Activated CD4-positive, alpha-beta memory T cell treated with anti-CD3 and anti-CD28 coated beads for 36 hours (primary cell): ENCODE results near the gene SETD2. TPM values are rescaled to one million over a fixed set of nuclear protein-coding genes. Genes with fewer than 3 reads are reported as not detected.
"Not testable (repeated sequence)": the region's sequence is repeated elsewhere in the genome, so short reads cannot be mapped to it uniquely, and the experiment has no call there.

Experiments used
- CTCF ChIA-PET: fragments of 350-600 bp; sonication (Branson Sonifier 250); formaldehyde crosslinking; loops from one replicate; lab custom pipeline; 2021; ENCODE audit warnings: antibody characterized with exemption, inconsistent platforms; lab: Charles Lee
- POLR2A ChIA-PET: fragments of 350-600 bp; sonication (Branson Sonifier 250); formaldehyde crosslinking; loops from one replicate; lab custom pipeline; 2021; ENCODE audit warnings: antibody characterized with exemption; lab: Charles Lee
- DNase-seq: peaks from one replicate; pipeline ENCODE4 v3.0.0-alpha.2; 2020
- H3K27ac Mint-ChIP-seq: one replicate; pipeline ENCODE4 v1.8.0; 2021; ENCODE audit warnings: mixed read lengths
- H3K27me3 Mint-ChIP-seq: one replicate; pipeline ENCODE4 v1.8.0; 2021; ENCODE audit warnings: mixed read lengths
- H3K36me3 Mint-ChIP-seq: one replicate; pipeline ENCODE4 v1.8.0; 2021; ENCODE audit warnings: mixed read lengths
- H3K4me1 Mint-ChIP-seq: one replicate; pipeline ENCODE4 v1.8.0; 2021; ENCODE audit warnings: low read depth, mixed read lengths
- H3K4me3 Mint-ChIP-seq: one replicate; pipeline ENCODE4 v1.8.0; 2021; ENCODE audit warnings: mild to moderate bottlenecking, mixed read lengths
- H3K9me3 Mint-ChIP-seq: one replicate; pipeline ENCODE4 v1.8.0; 2021; ENCODE audit warnings: mixed read lengths
- intact Hi-C: fragments of 100-400 bp; cut with micrococcal nuclease; formaldehyde crosslinking; loops from one replicate; pipeline ENCODE4 v1.15.1; 2023
- total RNA-seq, 2 experiments: library from RNA; stranded (reverse); gene quantifications; one replicate each; pipeline ENCODE4 v1.2.3, GENCODE V29; 2021

The SETD2 gene
- total RNA-seq, 2 experiments from 2014 or later: 31.2 to 31.8 TPM

- Mint-ChIP-seq H3K27me3 (no peaks in the 10 kb centered on the region), H3K4me1 (peaks cover 48% of the 10 kb centered on the region), H3K27ac (no peak overlapping the region), H3K36me3 (peaks cover 16% of the 10 kb centered on the region), H3K4me3 (no peak overlapping the region), H3K9me3 (no peaks in the 10 kb centered on the region)
- POLR2A ChIA-PET: interaction anchor here (0.9 kb wide), 1 partner anchor 87 kb away, joined by 3 read pairs; no protein-coding TSS in a partner anchor
- CTCF ChIA-PET: interaction anchor here (1.2 kb wide), 1 partner anchor 14 kb away, joined by 3 read pairs; no protein-coding TSS in a partner anchor
- intact Hi-C loops: no loop called here
- DNase-seq: no peak
Measured at GRCh38 chr3:47028146-47028545, 135.8 kb downstream of the SETD2 start.

GRCh38 chr3:47026432-47026831 is 137.5 kb downstream of the SETD2 start:
- H3K27ac Mint-ChIP-seq, POLR2A ChIA-PET, CTCF ChIA-PET, H3K27me3 Mint-ChIP-seq, DNase-seq, H3K4me3 Mint-ChIP-seq, H3K9me3 Mint-ChIP-seq, intact Hi-C loops: not testable (repeated sequence)
- H3K36me3 Mint-ChIP-seq: peaks cover 16% of the 10 kb centered on the region
- peaks cover 46% of the 10 kb centered on the region for H3K4me1 Mint-ChIP-seq

- intact Hi-C loops: no loop called here
- ChIA-PET CTCF (no interaction called here), POLR2A (interaction anchor here (0.6 kb wide), 1 partner anchor 317 kb away, joined by 3 read pairs; no protein-coding TSS in a partner anchor)
- Mint-ChIP-seq H3K36me3 (peaks cover 14% of the 10 kb centered on the region), H3K4me1 (peaks cover 41% of the 10 kb centered on the region), H3K4me3 (no peak overlapping the region), H3K27ac (no peak overlapping the region), H3K9me3 (no peaks in the 10 kb centered on the region), H3K27me3 (no peaks in the 10 kb centered on the region)
- no peak for DNase-seq
Measured at GRCh38 chr3:47024932-47025331, 139.0 kb downstream of the SETD2 start.

GRCh38 chr3:47022641-47023071 is 141.3 kb downstream of the SETD2 start:
- DNase-seq: no peak
- peaks cover 56% of the 10 kb centered on the region for H3K4me1 Mint-ChIP-seq
- intact Hi-C loops: no loop called here
- no peak overlapping the region for H3K4me3 Mint-ChIP-seq
- H3K36me3 Mint-ChIP-seq: peaks cover 9% of the 10 kb centered on the region
- H3K27ac Mint-ChIP-seq: no peak overlapping the region
- no peaks in the 10 kb centered on the region for H3K27me3 Mint-ChIP-seq
- no peaks in the 10 kb centered on the region for H3K9me3 Mint-ChIP-seq
- ChIA-PET POLR2A (interaction anchor here (0.6 kb wide), 1 partner anchor 17 kb away, joined by 7 read pairs; no protein-coding TSS in a partner anchor), CTCF (interaction anchor here (0.6 to 1.1 kb wide), 2 partner anchors 24 to 68 kb away, joined by 3 to 4 read pairs; no protein-coding TSS in a partner anchor)

- intact Hi-C loops: no loop called here
- H3K4me3 Mint-ChIP-seq: no peak overlapping the region
- peaks cover 13% of the 10 kb centered on the region for H3K36me3 Mint-ChIP-seq
- no peaks in the 10 kb centered on the region for H3K9me3 Mint-ChIP-seq
- no peak for DNase-seq
- ChIA-PET POLR2A (interaction anchor here (1.1 to 1.2 kb wide), 2 partner anchors 18 to 329 kb away, joined by 4 to 7 read pairs; no protein-coding TSS in a partner anchor), CTCF (interaction anchor here (0.6 to 1.2 kb wide), 3 partner anchors 21 to 304 kb away, joined by 3 read pairs; no protein-coding TSS in a partner anchor)
- H3K27me3 Mint-ChIP-seq: no peaks in the 10 kb centered on the region
- peak overlapping the region; percentile 43 for H3K27ac Mint-ChIP-seq
- peaks cover 59% of the 10 kb centered on the region for H3K4me1 Mint-ChIP-seq
Measured at GRCh38 chr3:47020311-47020710, 143.6 kb downstream of the SETD2 start.

GRCh38 chr3:47019201-47019600 is 144.7 kb downstream of the SETD2 start:
- Mint-ChIP-seq H3K4me1 (peaks cover 50% of the 10 kb centered on the region), H3K27ac (peak overlapping the region; percentile 43), H3K27me3 (no peaks in the 10 kb centered on the region), H3K36me3 (peaks cover 13% of the 10 kb centered on the region), H3K4me3 (no peak overlapping the region), H3K9me3 (no peaks in the 10 kb centered on the region)
- ChIA-PET POLR2A (interaction anchor here (0.7 kb wide), 1 partner anchor 18 kb away, joined by 3 read pairs; no protein-coding TSS in a partner anchor), CTCF (interaction anchor here (0.8 to 1.1 kb wide), 3 partner anchors 12 to 39 kb away, joined by 3 read pairs; no protein-coding TSS in a partner anchor)
- intact Hi-C loops: loop anchor here (1.0 to 10.0 kb wide), 6 partner anchors 12 to 363 kb away; partner anchors contain the start of genes CCDC12, NBEAL2, PTPN23 and SETD2
- DNase-seq: peak; percentile 60

GRCh38 chr3:47018269-47018611 is 145.7 kb downstream of the SETD2 start:
- Mint-ChIP-seq H3K4me3 (no peak overlapping the region), H3K27ac (no peak overlapping the region), H3K27me3 (no peaks in the 10 kb centered on the region), H3K4me1 (peaks cover 50% of the 10 kb centered on the region), H3K9me3 (no peaks in the 10 kb centered on the region), H3K36me3 (peaks cover 13% of the 10 kb centered on the region)
- POLR2A ChIA-PET: interaction anchor here (0.5 kb wide), 1 partner anchor 88 kb away, joined by 3 read pairs; no protein-coding TSS in a partner anchor
- DNase-seq: no peak
- intact Hi-C loops: loop anchor here (5.0 to 10.0 kb wide), 4 partner anchors 41 to 364 kb away; partner anchors contain the start of genes CCDC12, NBEAL2, PTPN23 and SETD2
- CTCF ChIA-PET: interaction anchor here (0.6 kb wide), 1 partner anchor 104 kb away, joined by 4 read pairs; no protein-coding TSS in a partner anchor

- Mint-ChIP-seq H3K4me3 (no peak overlapping the region), H3K27me3 (no peaks in the 10 kb centered on the region), H3K4me1 (peaks cover 50% of the 10 kb centered on the region), H3K9me3 (no peaks in the 10 kb centered on the region), H3K36me3 (peaks cover 13% of the 10 kb centered on the region), H3K27ac (peak overlapping the region; percentile 92)
- intact Hi-C loops: loop anchor here (5.0 to 10.0 kb wide), 4 partner anchors 40 to 365 kb away; partner anchors contain the start of genes CCDC12, NBEAL2, PTPN23 and SETD2
- ChIA-PET CTCF (interaction anchor here (0.6 kb wide), 1 partner anchor 103 kb away, joined by 4 read pairs; no protein-coding TSS in a partner anchor), POLR2A (interaction anchor here (0.5 to 1.2 kb wide), 2 partner anchors 41 to 88 kb away, joined by 3 read pairs; partner anchors contain the start of gene CCDC12)
- peak; percentile 8 for DNase-seq
Measured at GRCh38 chr3:47017504-47018268, 146.2 kb downstream of the SETD2 start.

- H3K27me3 Mint-ChIP-seq: no peaks in the 10 kb centered on the region
- CTCF ChIA-PET: no interaction called here
- H3K4me3 Mint-ChIP-seq: peak overlapping the region; percentile 8
- POLR2A ChIA-PET: interaction anchor here (1.2 kb wide), 1 partner anchor 41 kb away, joined by 3 read pairs; the partner anchor contains the start of gene CCDC12
- H3K9me3 Mint-ChIP-seq: no peaks in the 10 kb centered on the region
- peaks cover 13% of the 10 kb centered on the region for H3K36me3 Mint-ChIP-seq
- DNase-seq: peak; percentile 71
- H3K27ac Mint-ChIP-seq: peak overlapping the region; percentile 92
- H3K4me1 Mint-ChIP-seq: peaks cover 47% of the 10 kb centered on the region
- intact Hi-C loops: loop anchor here (5.0 to 10.0 kb wide), 4 partner anchors 40 to 365 kb away; partner anchors contain the start of genes CCDC12, NBEAL2, PTPN23 and SETD2
Measured at GRCh38 chr3:47016934-47017435, 146.9 kb downstream of the SETD2 start.

GRCh38 chr3:47016086-47016933 is 147.6 kb downstream of the SETD2 start:
- intact Hi-C loops: loop anchor here (5.0 to 10.0 kb wide), 4 partner anchors 39 to 366 kb away; partner anchors contain the start of genes CCDC12, NBEAL2, PTPN23 and SETD2
- Mint-ChIP-seq H3K27me3 (no peaks in the 10 kb centered on the region), H3K9me3 (no peaks in the 10 kb centered on the region), H3K4me1 (peaks cover 47% of the 10 kb centered on the region), H3K36me3 (peaks cover 13% of the 10 kb centered on the region), H3K4me3 (no peak overlapping the region), H3K27ac (peak overlapping the region; percentile 92)
- POLR2A ChIA-PET: no interaction called here
- no peak for DNase-seq
- CTCF ChIA-PET: no interaction called here

GRCh38 chr3:47015151-47015550 is 148.8 kb downstream of the SETD2 start:
- H3K4me3 Mint-ChIP-seq: no peak overlapping the region
- POLR2A ChIA-PET: no interaction called here
- no peaks in the 10 kb centered on the region for H3K9me3 Mint-ChIP-seq
- CTCF ChIA-PET: no interaction called here
- intact Hi-C loops: loop anchor here (5.0 to 10.0 kb wide), 4 partner anchors 38 to 367 kb away; partner anchors contain the start of genes CCDC12, NBEAL2, PTPN23 and SETD2
- no peaks in the 10 kb centered on the region for H3K27me3 Mint-ChIP-seq
- H3K4me1 Mint-ChIP-seq: peaks cover 44% of the 10 kb centered on the region
- peaks cover 16% of the 10 kb centered on the region for H3K36me3 Mint-ChIP-seq
- peak overlapping the region; percentile 35 for H3K27ac Mint-ChIP-seq
- DNase-seq: no peak
